ENCODE results near the gene SLCO3A1.

DNA sequence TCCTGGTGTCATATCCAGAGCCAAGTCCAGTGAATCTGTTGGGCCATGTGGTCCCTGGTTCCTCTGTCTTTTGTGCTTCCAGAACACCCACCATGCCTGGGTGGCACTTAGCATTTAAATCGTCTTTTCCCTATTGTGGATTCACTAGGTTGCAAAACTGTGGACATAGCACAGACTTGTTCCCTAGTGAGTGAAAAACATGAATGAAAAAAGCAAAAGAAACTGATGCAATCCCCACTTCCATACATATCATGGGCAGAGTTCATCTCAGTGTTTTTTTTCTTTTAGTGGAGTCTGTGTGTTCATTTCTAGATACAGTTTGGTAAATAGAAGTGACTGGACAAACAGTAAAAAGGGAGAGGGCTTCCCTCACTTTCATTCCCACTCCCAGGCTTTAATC is 170.5 kb downstream of the SLCO3A1 start:
- TF ChIP-seq RAD21 (IDR thresholded peaks at IDR 0.05), result no peak
- TF ChIP-seq, protein P1, sequence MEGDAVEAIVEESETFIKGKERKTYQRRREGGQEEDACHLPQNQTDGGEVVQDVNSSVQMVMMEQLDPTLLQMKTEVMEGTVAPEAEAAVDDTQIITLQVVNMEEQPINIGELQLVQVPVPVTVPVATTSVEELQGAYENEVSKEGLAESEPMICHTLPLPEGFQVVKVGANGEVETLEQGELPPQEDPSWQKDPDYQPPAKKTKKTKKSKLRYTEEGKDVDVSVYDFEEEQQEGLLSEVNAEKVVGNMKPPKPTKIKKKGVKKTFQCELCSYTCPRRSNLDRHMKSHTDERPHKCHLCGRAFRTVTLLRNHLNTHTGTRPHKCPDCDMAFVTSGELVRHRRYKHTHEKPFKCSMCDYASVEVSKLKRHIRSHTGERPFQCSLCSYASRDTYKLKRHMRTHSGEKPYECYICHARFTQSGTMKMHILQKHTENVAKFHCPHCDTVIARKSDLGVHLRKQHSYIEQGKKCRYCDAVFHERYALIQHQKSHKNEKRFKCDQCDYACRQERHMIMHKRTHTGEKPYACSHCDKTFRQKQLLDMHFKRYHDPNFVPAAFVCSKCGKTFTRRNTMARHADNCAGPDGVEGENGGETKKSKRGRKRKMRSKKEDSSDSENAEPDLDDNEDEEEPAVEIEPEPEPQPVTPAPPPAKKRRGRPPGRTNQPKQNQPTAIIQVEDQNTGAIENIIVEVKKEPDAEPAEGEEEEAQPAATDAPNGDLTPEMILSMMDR (IDR thresholded peaks at IDR 0.05; ENCODE audit: low read depth, low read length, missing input control), result no peak
- TF ChIP-seq, protein P2, sequence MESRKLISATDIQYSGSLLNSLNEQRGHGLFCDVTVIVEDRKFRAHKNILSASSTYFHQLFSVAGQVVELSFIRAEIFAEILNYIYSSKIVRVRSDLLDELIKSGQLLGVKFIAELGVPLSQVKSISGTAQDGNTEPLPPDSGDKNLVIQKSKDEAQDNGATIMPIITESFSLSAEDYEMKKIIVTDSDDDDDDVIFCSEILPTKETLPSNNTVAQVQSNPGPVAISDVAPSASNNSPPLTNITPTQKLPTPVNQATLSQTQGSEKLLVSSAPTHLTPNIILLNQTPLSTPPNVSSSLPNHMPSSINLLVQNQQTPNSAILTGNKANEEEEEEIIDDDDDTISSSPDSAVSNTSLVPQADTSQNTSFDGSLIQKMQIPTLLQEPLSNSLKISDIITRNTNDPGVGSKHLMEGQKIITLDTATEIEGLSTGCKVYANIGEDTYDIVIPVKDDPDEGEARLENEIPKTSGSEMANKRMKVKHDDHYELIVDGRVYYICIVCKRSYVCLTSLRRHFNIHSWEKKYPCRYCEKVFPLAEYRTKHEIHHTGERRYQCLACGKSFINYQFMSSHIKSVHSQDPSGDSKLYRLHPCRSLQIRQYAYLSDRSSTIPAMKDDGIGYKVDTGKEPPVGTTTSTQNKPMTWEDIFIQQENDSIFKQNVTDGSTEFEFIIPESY (IDR thresholded peaks at IDR 0.05), result no peak
- TF ChIP-seq, protein P3, sequence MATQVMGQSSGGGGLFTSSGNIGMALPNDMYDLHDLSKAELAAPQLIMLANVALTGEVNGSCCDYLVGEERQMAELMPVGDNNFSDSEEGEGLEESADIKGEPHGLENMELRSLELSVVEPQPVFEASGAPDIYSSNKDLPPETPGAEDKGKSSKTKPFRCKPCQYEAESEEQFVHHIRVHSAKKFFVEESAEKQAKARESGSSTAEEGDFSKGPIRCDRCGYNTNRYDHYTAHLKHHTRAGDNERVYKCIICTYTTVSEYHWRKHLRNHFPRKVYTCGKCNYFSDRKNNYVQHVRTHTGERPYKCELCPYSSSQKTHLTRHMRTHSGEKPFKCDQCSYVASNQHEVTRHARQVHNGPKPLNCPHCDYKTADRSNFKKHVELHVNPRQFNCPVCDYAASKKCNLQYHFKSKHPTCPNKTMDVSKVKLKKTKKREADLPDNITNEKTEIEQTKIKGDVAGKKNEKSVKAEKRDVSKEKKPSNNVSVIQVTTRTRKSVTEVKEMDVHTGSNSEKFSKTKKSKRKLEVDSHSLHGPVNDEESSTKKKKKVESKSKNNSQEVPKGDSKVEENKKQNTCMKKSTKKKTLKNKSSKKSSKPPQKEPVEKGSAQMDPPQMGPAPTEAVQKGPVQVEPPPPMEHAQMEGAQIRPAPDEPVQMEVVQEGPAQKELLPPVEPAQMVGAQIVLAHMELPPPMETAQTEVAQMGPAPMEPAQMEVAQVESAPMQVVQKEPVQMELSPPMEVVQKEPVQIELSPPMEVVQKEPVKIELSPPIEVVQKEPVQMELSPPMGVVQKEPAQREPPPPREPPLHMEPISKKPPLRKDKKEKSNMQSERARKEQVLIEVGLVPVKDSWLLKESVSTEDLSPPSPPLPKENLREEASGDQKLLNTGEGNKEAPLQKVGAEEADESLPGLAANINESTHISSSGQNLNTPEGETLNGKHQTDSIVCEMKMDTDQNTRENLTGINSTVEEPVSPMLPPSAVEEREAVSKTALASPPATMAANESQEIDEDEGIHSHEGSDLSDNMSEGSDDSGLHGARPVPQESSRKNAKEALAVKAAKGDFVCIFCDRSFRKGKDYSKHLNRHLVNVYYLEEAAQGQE (IDR thresholded peaks at IDR 0.05), result no peak
- TF ChIP-seq, protein P4, sequence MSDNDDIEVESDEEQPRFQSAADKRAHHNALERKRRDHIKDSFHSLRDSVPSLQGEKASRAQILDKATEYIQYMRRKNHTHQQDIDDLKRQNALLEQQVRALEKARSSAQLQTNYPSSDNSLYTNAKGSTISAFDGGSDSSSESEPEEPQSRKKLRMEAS (IDR thresholded peaks at IDR 0.05), result no peak
